HT1080 (cell line): Measurements from ENCODE around the gene NEK2. TPM values are rescaled to one million over a fixed set of nuclear protein-coding genes. Genes with fewer than 3 reads are reported as not detected.
A peak's percentile ranks its signal among the peaks of the same experiment; 100 is the strongest.
"Not testable (repeated sequence)": the region's sequence is repeated elsewhere in the genome, so short reads cannot be mapped to it uniquely, and the experiment has no call there.

Experiments used
- DNase-seq: peaks from one replicate; pipeline ENCODE4 v3.0.0-alpha.2; 2015; ENCODE audit warnings: low read depth
- total RNA-seq: library from RNA; depleted of rRNA; stranded (reverse); fragments of >200 nt; shearing (Covaris generic); gene quantifications from 2 replicates; pipeline ENCODE4 v1.2.3, GENCODE V29; 2014

Gene NEK2
- total RNA-seq, 1 experiment from 2014 or later: 50.3 TPM

GRCh38 chr1:211652371-211652770 is 23.1 kb downstream of the NEK2 start:
- no peak for DNase-seq

- no peak for DNase-seq
These were observed 24.5 kb downstream of the NEK2 start for GRCh38 chr1:211650904-211651303.

- no peak for DNase-seq
These were observed 26.2 kb downstream of the NEK2 start for GRCh38 chr1:211648980-211649934.

GRCh38 chr1:211648336-211648735 is 27.1 kb downstream of the NEK2 start:
- peak; percentile 79 for DNase-seq

- DNase-seq: no peak
These were observed 27.7 kb downstream of the NEK2 start for GRCh38 chr1:211647711-211648121.

GRCh38 chr1:211646566-211646965 is 28.9 kb downstream of the NEK2 start:
- no peak for DNase-seq

GRCh38 chr1:211645601-211646000 is 29.8 kb downstream of the NEK2 start:
- not testable (repeated sequence) for DNase-seq

- DNase-seq: no peak
These were observed 30.8 kb downstream of the NEK2 start for GRCh38 chr1:211644653-211645052.

- DNase-seq: peak; percentile 46
These were observed 31.9 kb downstream of the NEK2 start for GRCh38 chr1:211643324-211644212.

- no peak for DNase-seq
These were observed 32.6 kb downstream of the NEK2 start for GRCh38 chr1:211642870-211643269.

- DNase-seq: no peak
These were observed 33.5 kb downstream of the NEK2 start for GRCh38 chr1:211641942-211642341.

- DNase-seq: no peak
These were observed 34.2 kb downstream of the NEK2 start for GRCh38 chr1:211641044-211641800.

- no peak for DNase-seq
These were observed 35.2 kb downstream of the NEK2 start for GRCh38 chr1:211640301-211640630.

GRCh38 chr1:211639475-211640300 is 35.7 kb downstream of the NEK2 start:
- peak; percentile 93 for DNase-seq

- no peak for DNase-seq
These were observed 36.7 kb downstream of the NEK2 start for GRCh38 chr1:211638689-211639101.

- DNase-seq: no peak
These were observed 37.2 kb downstream of the NEK2 start for GRCh38 chr1:211638246-211638645.

GRCh38 chr1:211637066-211637465 is 38.4 kb downstream of the NEK2 start:
- DNase-seq: peak; percentile 40

- peak; percentile 91 for DNase-seq
These were observed 38.8 kb downstream of the NEK2 start for GRCh38 chr1:211636575-211637029.

- DNase-seq: no peak
These were observed 39.7 kb downstream of the NEK2 start for GRCh38 chr1:211635597-211636205.

GRCh38 chr1:211634931-211635330 is 40.5 kb downstream of the NEK2 start:
- DNase-seq: no peak
